Epithelial cell of proximal tubule (primary cell): ENCODE measurements around the gene NOS1AP. TPM values are rescaled to one million over a fixed set of nuclear protein-coding genes. Genes with fewer than 3 reads are reported as not detected.

Source experiments
- DNase-seq: peaks from one replicate; pipeline ENCODE4 v3.0.0-alpha.2; 2011; ENCODE audit warnings: low read depth
- H3K4me3 ChIP-seq: 2 replicates; pipeline ENCODE4 v1.5.1; 2011; ENCODE audit warnings: low read depth, mild to moderate bottlenecking, low read length
- total RNA-seq: library from RNA; depleted of rRNA; stranded (reverse); fragments of >200 nt; gene quantifications from 2 replicates; pipeline ENCODE4 v1.2.3, GENCODE V29; 2015
- TF ChIP-seq, protein P1 (sequence below): conservative IDR thresholded peaks from 2 replicates; pipeline ENCODE4 v1.5.1; 2012; ENCODE audit warnings: low read depth, mild to moderate bottlenecking, low read length

The NOS1AP gene
- total RNA-seq, 1 donor from 2014 or later, result 2.2 TPM

DNA sequence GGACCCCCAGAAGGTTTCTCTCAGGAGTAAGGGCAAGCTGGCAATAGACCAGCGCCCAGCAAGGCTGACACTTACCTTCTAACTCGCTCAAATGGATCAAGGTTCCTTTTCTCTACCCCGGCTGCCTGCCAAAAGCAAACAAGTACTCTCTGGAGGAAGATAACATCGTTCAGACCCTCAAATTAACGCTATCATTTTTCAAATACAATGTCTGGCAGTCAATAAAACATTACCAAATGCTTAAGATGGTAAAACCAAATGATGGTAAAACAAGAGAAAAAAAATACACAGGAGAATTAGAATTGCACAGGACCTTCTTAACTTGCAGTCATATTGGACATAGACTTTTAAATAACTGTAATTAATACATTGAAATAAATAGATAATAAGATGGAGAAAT is 159.1 kb downstream of the NOS1AP start:
- no peak overlapping the region for H3K4me3 ChIP-seq
- DNase-seq, result no peak
- TF ChIP-seq, protein P1, sequence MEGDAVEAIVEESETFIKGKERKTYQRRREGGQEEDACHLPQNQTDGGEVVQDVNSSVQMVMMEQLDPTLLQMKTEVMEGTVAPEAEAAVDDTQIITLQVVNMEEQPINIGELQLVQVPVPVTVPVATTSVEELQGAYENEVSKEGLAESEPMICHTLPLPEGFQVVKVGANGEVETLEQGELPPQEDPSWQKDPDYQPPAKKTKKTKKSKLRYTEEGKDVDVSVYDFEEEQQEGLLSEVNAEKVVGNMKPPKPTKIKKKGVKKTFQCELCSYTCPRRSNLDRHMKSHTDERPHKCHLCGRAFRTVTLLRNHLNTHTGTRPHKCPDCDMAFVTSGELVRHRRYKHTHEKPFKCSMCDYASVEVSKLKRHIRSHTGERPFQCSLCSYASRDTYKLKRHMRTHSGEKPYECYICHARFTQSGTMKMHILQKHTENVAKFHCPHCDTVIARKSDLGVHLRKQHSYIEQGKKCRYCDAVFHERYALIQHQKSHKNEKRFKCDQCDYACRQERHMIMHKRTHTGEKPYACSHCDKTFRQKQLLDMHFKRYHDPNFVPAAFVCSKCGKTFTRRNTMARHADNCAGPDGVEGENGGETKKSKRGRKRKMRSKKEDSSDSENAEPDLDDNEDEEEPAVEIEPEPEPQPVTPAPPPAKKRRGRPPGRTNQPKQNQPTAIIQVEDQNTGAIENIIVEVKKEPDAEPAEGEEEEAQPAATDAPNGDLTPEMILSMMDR, result no peak

GRCh38 chr1:162229549-162229948 is 160.1 kb downstream of the NOS1AP start:
- DNase-seq, result no peak
- no peak overlapping the region for H3K4me3 ChIP-seq
- TF ChIP-seq, protein P1, result no peak

- TF ChIP-seq, protein P1, result peak; percentile 60
- H3K4me3 ChIP-seq, result no peak overlapping the region
- DNase-seq, result no peak
Observed at GRCh38 chr1:162230096-162230495, 160.6 kb downstream of the NOS1AP start.

- no peak overlapping the region for H3K4me3 ChIP-seq
- DNase-seq, result no peak
- TF ChIP-seq, protein P1, result no peak
Observed at GRCh38 chr1:162230517-162230916, 161.0 kb downstream of the NOS1AP start.

GRCh38 chr1:162232034-162232711 is 162.7 kb downstream of the NOS1AP start:
- TF ChIP-seq, protein P1, result no peak
- DNase-seq, result no peak
- no peak overlapping the region for H3K4me3 ChIP-seq

GRCh38 chr1:162233066-162233465 is 163.6 kb downstream of the NOS1AP start:
- H3K4me3 ChIP-seq, result no peak overlapping the region
- TF ChIP-seq, protein P1, result no peak
- DNase-seq, result no peak

- no peak overlapping the region for H3K4me3 ChIP-seq
- DNase-seq, result no peak
- TF ChIP-seq, protein P1, result no peak
Observed at GRCh38 chr1:162233937-162234336, 164.4 kb downstream of the NOS1AP start.
